Measurements from ENCODE around the gene GNG7. TPM values are rescaled to one million over a fixed set of nuclear protein-coding genes. Genes with fewer than 3 reads are reported as not detected.
"Not testable (repeated sequence)": the region's sequence is repeated elsewhere in the genome, so short reads cannot be mapped to it uniquely, and the experiment has no call there.

The GNG7 gene
- total RNA-seq, 1 experiment from 2014 or later = 0.47 TPM

- no peak for DNase-seq (ENCODE audit: low read depth)
These were observed 10.5 kb downstream of the GNG7 start for GRCh38 chr19:2691951-2692350.

GRCh38 chr19:2690856-2691255 lies 11.6 kb downstream of the GNG7 start:
- in situ Hi-C loops (cut with HindIII; ENCODE audit: low pct_unique_long_range_greater_than_20kb, low sequenced_read_pairs) = no loop called here
- DNase-seq (ENCODE audit: low read depth) = no peak

More at GRCh38 chr19:2691951-2692350, 10.5 kb downstream of the GNG7 start:
- in situ Hi-C loops (cut with HindIII; ENCODE audit: low pct_unique_long_range_greater_than_20kb, low sequenced_read_pairs) = no loop called here

GRCh38 chr19:2686360-2686759 lies 16.1 kb downstream of the GNG7 start:
- in situ Hi-C loops (cut with HindIII; ENCODE audit: low pct_unique_long_range_greater_than_20kb, low sequenced_read_pairs) = no loop called here
- no peak for DNase-seq (ENCODE audit: low read depth)

GRCh38 chr19:2685204-2685704 lies 17.2 kb downstream of the GNG7 start:
- in situ Hi-C loops (cut with HindIII; ENCODE audit: low pct_unique_long_range_greater_than_20kb, low sequenced_read_pairs) = no loop called here
- DNase-seq (ENCODE audit: low read depth) = no peak

GRCh38 chr19:2683430-2684003 lies 19.0 kb downstream of the GNG7 start:
- no peak for DNase-seq (ENCODE audit: low read depth)
- in situ Hi-C loops (cut with HindIII; ENCODE audit: low pct_unique_long_range_greater_than_20kb, low sequenced_read_pairs) = no loop called here

GRCh38 chr19:2680808-2681207 lies 21.7 kb downstream of the GNG7 start:
- in situ Hi-C loops (cut with HindIII; ENCODE audit: low pct_unique_long_range_greater_than_20kb, low sequenced_read_pairs) = no loop called here
- DNase-seq (ENCODE audit: low read depth) = no peak

- no peak for DNase-seq (ENCODE audit: low read depth)
- in situ Hi-C loops (cut with HindIII; ENCODE audit: low pct_unique_long_range_greater_than_20kb, low sequenced_read_pairs) = no loop called here
These were observed 23.1 kb downstream of the GNG7 start for GRCh38 chr19:2679439-2679838.

- DNase-seq (ENCODE audit: low read depth); in situ Hi-C loops (cut with HindIII; ENCODE audit: low pct_unique_long_range_greater_than_20kb, low sequenced_read_pairs): not testable (repeated sequence)
These were observed 23.5 kb downstream of the GNG7 start for GRCh38 chr19:2678948-2679347.

GRCh38 chr19:2678044-2678671 lies 24.3 kb downstream of the GNG7 start:
- DNase-seq (ENCODE audit: low read depth) = no peak
- in situ Hi-C loops (cut with HindIII; ENCODE audit: low pct_unique_long_range_greater_than_20kb, low sequenced_read_pairs) = no loop called here

GRCh38 chr19:2676823-2677222 lies 25.7 kb downstream of the GNG7 start:
- no peak for DNase-seq (ENCODE audit: low read depth)
- in situ Hi-C loops (cut with HindIII; ENCODE audit: low pct_unique_long_range_greater_than_20kb, low sequenced_read_pairs) = no loop called here

- in situ Hi-C loops (cut with HindIII; ENCODE audit: low pct_unique_long_range_greater_than_20kb, low sequenced_read_pairs) = no loop called here
- DNase-seq (ENCODE audit: low read depth) = no peak
These were observed 26.6 kb downstream of the GNG7 start for GRCh38 chr19:2675892-2676291.

- no peak for DNase-seq (ENCODE audit: low read depth)
- in situ Hi-C loops (cut with HindIII; ENCODE audit: low pct_unique_long_range_greater_than_20kb, low sequenced_read_pairs) = no loop called here
These were observed 32.3 kb downstream of the GNG7 start for GRCh38 chr19:2670217-2670616.

- DNase-seq (ENCODE audit: low read depth) = no peak
- in situ Hi-C loops (cut with HindIII; ENCODE audit: low pct_unique_long_range_greater_than_20kb, low sequenced_read_pairs) = no loop called here
These were observed 34.2 kb downstream of the GNG7 start for GRCh38 chr19:2668175-2668763.

GRCh38 chr19:2667349-2667748 lies 35.1 kb downstream of the GNG7 start:
- DNase-seq (ENCODE audit: low read depth); in situ Hi-C loops (cut with HindIII; ENCODE audit: low pct_unique_long_range_greater_than_20kb, low sequenced_read_pairs): not testable (repeated sequence)

GRCh38 chr19:2666344-2666994 lies 36.0 kb downstream of the GNG7 start:
- in situ Hi-C loops (cut with HindIII; ENCODE audit: low pct_unique_long_range_greater_than_20kb, low sequenced_read_pairs) = no loop called here

GRCh38 chr19:2665103-2665502 lies 37.4 kb downstream of the GNG7 start:
- no peak for DNase-seq (ENCODE audit: low read depth)
- in situ Hi-C loops (cut with HindIII; ENCODE audit: low pct_unique_long_range_greater_than_20kb, low sequenced_read_pairs) = no loop called here

More at GRCh38 chr19:2666344-2666994, 36.0 kb downstream of the GNG7 start:
- no peak for DNase-seq (ENCODE audit: low read depth)

GRCh38 chr19:2663920-2664571 lies 38.4 kb downstream of the GNG7 start:
- in situ Hi-C loops (cut with HindIII; ENCODE audit: low pct_unique_long_range_greater_than_20kb, low sequenced_read_pairs) = no loop called here
- DNase-seq (ENCODE audit: low read depth) = no peak

GRCh38 chr19:2661615-2662014 lies 40.9 kb downstream of the GNG7 start:
- in situ Hi-C loops (cut with HindIII; ENCODE audit: low pct_unique_long_range_greater_than_20kb, low sequenced_read_pairs) = no loop called here
- no peak for DNase-seq (ENCODE audit: low read depth)
